Daoy (cell line): ENCODE results near the gene NOTCH4. TPM values are rescaled to one million over a fixed set of nuclear protein-coding genes. Genes with fewer than 3 reads are reported as not detected.

Source experiments
- DNase-seq: peaks from one replicate; pipeline ENCODE4 v3.0.0-alpha.2; 2015; ENCODE audit warnings: low read depth
- total RNA-seq: library from RNA; depleted of rRNA; stranded (reverse); fragments of >200 nt; shearing (Covaris generic); gene quantifications from 2 replicates; pipeline ENCODE4 v1.2.3, GENCODE V29; 2014

The NOTCH4 gene
- total RNA-seq, 1 experiment from 2014 or later, result 2.3 TPM

DNA sequence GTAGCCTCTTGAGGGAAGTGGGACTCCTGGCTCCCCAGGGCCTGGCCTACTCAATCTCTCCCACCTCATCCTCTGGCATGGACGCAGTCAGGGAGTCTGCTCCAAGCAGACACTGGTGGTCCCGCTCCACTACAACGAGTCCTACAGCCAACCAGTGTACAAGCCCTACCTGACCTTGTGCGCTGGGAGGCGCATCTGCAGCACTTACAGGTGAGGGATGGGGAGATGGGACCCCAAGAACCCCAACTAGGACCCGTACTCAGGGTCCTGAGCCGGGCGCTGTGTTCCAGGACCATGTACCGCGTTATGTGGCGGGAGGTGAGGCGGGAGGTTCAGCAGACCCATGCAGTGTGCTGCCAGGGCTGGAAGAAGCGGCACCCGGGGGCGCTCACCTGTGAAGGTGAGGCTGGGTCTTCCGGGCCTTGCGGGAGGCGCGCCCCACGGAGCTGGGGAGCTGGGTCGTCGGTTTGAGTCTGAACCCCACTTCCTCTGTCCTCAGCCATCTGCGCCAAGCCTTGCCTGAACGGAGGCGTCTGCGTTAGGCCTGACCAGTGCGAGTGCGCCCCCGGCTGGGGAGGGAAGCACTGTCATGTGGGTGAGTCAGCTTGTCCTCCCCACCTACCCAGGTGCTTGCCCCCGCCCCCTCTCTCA, 57.3 kb downstream of the NOTCH4 start:
- no peak for DNase-seq

DNA sequence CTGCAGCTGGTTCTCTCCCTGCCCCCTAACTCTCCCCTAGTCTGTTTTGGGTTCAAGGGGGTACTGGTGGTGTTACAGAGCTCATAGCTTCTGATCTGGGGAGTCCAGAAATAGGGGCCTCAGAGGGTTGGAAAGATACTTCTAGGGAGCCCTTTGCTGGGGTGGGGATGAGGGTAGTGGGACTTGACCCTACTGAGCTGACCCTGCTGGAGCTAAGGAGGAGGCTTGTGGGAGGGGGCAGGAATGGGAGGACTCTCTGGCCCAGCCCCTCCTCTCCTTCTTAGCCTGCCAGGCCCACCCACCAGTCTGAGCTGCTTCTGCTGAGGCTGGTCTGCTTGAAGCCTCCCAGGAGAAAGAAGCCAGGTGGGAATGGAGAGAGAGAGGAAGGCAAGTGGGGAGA, 59.6 kb downstream of the NOTCH4 start, which contains the start of gene EGFL8:
TSS of gene EGFL8 (plus strand) at position 301 of the 400 bp plus-strand sequence. CDS start 1,571 bp downstream, outside the sequence.
- no peak for DNase-seq

DNA sequence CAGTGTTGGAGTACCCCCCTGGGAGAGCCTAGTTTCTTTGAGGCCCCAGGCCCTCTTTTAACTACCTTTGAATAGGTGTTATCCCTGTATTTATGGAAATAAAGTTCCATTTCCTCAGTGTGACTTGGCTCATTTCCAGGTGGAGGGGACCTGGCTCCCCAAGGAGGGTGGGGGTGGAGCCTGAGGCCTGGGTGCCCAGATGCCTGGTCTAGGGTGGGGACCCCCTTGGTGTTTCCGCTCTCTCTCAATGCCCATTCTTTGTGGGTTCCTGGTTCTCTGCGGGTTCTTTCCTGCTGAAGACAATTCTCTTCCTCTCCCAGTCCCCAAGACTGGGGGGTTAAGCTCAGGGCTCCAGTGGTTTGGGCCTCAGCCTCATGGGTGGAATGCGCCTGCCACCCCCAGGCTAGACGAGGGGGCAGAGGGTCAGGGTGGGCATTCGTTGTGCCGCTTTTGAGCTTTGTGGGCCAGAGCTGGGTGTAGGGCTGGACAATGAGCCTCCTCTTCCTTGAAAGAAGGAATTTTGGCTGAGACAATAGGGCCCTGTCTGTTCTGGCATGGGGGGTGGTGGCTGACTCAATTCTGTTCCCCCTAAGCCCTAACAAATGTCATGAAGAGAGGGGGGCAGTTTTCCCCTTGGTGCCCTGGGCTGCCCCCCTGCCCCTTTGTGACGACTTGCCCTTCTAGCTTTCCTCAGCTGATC, 60.2 kb downstream of the NOTCH4 start:
- no peak for DNase-seq

DNA sequence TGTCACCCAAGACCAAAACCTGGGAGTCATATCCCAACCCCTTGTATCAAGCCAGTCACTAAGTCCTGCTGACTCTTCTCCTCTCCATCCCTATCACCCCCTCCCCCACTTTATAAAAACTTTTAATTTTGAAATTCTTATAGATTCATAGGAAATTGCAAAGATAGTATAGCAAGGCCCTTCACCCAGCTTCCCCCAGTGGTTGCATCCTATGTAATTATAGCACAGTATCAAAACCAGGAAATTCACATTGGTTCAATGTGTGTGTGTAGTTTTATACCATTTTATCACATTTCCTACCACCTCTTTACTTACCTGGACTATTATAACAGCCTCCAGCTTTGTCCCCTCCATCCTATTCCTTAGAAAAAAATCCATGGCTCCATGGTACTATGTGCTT, 65.8 kb downstream of the NOTCH4 start:
- no peak for DNase-seq

DNA sequence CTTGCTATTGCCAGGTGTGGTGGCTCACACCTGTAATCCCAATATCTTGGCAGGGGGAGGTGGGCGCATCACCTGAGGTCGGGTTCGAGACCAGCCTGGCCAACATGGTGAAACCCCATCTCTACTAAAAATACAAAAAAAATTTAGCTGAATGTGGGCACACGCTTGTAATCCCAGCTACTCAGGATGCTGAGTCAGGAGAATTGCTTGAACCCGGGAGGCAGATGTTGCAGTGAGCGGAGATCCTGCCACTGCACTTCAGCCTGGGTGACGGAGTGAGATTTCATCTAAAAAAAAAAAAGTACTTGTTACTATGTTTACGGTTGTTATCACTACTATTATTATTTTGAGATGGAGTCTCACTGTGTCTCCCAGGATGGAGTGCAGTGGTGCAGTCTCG, 67.0 kb downstream of the NOTCH4 start:
- DNase-seq, result no peak

DNA sequence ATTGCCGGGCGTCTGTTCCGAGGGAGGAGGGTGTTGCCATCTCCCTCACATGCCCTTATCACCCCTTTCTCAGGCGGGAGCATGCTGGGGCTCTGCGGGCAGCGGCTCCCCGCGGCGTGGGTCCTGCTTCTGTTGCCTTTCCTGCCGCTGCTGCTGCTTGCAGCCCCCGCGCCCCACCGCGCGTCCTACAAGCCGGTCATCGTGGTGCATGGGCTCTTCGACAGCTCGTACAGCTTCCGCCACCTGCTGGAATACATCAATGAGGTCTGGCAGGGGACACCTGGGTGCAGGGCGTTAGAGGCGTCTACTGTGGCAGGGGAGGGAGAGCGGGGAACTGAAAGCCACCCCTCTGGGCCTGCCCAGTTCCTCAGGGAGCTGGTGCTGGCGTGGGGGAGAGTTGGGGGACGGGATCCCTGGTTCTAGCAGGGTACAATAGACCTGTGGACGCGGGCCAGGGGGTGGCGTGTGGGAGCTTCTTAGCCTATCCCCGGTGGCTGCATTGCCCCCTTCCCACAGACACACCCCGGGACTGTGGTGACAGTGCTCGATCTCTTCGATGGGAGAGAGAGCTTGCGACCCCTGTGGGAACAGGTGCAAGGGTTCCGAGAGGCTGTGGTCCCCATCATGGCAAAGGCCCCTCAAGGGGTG, 69.2 kb downstream of the NOTCH4 start:
- DNase-seq, result peak; percentile 75

DNA sequence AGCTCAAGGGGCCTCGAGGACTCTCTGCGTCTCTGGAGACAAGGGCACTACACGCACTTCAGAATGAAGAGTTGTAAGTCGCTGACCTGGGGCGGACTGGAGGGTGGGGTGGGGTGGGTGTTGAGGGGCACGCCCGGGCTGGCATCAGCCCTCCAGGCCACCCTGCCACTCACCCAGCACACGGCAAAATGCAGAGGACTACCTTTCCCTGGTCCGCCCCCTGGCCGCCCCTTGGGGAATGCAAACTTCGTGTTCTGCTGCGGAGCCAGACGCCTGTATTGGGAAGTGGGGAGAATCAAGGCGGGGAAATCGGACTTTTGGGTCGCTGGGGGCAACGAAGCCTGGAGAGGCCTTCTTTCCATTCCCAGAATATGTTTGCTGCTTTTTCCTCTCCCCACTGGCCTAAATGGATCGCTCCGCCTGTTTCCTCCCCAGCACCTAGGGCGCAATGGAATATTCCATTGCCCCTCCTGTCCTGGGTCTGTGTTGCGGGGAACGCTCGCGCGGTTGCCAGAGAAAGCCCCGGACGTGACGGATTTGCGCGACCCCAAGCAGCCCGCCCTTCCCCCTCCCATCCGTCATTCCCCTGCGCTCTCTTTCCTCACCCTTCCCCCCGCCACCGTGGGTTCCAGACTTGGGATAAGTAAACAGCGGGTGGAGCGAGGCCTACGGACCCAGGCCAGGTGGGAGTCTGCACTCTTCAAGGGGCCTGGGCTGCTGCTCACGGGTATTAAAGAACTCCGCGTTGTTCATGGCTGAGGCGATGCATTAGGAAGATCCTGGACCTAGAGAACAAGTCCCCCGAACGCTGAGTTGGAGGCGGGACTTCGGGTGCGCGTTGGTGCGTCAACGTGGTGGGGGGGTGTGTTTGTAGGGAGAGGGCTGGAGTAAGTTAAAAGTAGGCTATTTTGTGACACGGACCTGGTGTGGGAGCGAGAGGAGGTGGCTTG, 70.0 kb downstream of the NOTCH4 start, which contains the start of gene PPT2:
TSS of gene PPT2 (plus strand) at position 578 of the 950 bp plus-strand sequence. CDS start 454 bp downstream, outside the sequence.
- DNase-seq, result peak; percentile 93

DNA sequence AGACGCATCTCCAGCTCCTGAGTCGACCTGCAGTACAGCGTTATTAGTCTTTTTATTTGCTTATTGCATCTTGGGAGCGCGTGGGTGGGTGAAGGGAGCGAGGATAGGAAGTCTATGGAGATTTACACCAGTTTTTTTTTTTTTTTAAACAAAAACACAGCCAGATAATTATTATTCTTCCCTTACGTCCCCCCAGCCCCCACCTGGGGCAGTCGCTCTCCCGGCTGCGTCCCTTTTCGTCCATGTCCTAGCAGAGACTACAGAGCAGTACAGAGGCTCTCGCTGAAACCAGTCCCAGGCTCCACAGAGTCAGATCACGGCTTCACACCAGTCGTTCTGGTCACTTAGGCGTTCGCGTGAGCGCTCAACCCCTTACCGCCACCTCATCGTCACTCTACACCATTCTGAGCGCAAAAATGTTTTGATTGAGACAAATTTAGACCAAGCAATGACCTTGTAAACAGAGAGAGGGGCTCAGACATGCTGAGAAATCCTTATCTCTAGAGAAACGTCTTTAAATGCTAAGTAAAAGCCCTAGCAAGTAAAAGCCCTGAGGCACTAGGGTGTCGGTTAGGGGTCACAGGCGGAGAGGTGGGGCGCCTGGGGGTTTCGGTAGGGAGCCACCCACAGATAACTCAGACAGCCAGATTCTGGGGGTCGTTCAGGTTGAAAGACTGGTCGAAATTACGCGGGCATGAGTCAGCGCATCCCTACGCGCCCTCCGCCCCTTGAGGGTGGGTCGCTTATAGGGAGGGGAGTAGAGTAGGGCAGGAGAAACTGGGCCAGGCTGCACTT, 70.9 kb downstream of the NOTCH4 start:
- peak; percentile 76 for DNase-seq

DNA sequence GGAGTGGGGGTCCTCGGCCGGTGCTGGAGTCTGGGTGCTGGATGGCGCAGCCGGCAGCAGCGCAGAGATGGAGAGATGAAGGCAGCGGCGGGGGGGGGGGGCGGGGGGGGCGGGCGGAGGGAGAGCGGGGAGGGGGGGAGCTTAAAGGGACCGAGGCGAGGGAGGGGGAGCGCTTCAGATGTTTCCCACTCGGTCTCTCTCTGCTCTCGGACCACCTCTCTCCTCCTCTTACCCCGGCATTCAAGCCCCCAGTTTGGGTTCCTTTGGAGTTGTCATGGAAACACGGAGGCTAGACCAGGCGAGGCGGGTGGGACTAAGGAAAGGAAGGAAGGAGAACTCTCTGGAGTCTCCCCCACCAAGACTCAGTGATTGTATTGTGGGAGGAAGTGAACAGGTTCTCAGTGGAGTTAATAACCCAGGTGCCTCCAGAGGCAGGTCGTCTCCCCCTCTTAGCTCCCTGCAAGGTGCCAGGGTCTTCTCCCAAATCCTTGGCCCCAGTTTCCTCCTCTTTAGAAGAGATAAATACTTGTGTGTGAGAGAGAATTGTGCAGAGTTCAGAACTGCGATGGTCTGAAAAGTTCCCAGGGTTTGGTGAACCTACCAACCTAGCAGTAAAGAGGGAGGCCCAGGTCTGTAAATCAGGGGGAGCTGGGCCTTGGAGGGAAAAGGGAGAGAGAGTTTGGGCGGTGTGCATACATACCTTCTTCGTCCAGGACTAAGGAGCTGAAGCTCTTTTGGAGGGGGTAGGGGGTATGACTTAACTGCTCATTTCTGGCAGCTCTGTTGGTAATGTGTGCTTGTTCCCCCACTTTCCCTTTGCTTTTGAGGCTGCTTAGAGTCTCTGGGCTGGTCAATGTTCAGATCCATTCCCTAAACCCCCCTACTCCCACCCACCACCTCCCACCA, 71.8 kb downstream of the NOTCH4 start, which contains the start of gene PRRT1:
TSS of gene PRRT1 (minus strand) at position 77 of the 906 bp plus-strand sequence. CDS start 112 bp downstream, outside the sequence.
- no peak for DNase-seq

DNA sequence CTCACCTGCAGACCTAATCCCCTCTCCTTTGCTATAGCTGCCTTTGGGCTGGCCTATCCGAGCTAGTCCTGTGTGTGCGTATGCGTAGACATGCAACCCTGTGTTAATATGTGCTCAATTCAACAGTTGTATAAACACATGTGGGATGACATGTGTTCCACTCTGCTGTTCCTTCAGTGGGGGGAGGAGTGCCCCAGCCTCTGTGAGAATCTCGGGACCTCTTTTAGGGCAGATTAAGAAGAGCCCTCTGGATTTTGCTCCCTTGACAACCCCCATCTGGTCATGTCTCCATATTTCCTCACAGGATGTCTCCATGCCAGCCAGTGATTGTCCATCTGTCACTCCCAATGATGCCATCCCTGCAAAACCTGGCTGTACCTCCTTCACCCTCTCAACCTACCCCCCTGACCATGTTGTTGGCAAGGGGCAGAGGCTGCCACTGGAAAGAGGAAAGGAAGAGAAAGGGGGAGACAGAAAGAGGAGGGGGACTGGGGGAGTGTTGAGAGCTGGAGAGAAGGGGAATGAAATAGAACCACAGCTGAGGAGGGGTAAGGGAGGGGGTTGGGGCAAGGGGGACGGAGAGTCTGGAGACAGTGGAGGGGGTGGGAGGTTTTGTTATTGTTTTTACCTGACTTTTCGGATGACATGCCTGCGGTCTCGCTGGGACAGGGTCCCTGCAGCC, 72.5 kb downstream of the NOTCH4 start:
- DNase-seq, result no peak

DNA sequence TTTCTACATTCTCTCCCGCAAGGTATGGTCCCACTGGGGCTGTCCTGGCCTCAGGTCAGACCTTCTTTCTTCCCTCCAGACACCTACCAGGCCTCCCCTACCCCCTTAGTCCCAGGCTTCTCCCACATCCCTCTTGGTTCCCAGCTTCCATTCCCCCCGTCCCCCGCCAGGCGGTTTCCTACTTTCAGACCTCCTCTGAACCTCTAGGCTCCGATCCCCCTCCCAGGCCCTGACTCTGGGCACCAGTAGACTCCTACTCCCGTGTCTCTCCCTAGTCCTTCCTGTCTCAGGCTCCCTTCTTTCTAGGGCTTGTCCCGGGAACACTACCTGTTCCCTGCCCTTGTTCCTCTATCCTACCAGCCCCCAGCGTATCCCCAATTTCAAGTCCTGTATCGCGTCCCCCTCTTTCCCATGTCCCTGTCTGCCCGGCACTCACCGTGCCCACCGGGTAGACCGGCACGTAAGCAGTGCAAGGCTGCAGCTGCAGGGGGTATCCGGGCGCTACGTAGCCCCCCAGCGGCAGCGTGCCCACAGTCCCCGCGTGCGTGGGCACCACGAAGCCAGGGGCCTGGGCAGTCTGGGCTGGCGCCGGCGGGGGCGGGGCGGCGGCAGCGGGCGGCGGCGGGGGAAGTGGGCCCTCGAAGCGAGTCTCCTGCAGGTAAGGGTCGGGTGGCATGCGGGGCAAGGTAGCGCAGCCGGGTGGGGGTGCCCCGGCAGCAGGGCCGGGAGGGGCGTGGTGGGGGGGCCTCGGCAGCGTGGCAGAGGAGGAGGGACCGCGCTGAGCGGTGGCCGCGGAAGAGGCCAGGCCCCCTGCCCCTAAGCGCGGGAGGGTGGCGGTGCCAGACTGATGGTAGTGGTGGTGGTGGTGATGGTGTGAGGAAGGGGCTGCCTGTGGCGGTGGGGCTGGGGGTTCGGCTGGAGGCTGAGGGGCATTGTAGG, 73.7 kb downstream of the NOTCH4 start:
- DNase-seq, result no peak

DNA sequence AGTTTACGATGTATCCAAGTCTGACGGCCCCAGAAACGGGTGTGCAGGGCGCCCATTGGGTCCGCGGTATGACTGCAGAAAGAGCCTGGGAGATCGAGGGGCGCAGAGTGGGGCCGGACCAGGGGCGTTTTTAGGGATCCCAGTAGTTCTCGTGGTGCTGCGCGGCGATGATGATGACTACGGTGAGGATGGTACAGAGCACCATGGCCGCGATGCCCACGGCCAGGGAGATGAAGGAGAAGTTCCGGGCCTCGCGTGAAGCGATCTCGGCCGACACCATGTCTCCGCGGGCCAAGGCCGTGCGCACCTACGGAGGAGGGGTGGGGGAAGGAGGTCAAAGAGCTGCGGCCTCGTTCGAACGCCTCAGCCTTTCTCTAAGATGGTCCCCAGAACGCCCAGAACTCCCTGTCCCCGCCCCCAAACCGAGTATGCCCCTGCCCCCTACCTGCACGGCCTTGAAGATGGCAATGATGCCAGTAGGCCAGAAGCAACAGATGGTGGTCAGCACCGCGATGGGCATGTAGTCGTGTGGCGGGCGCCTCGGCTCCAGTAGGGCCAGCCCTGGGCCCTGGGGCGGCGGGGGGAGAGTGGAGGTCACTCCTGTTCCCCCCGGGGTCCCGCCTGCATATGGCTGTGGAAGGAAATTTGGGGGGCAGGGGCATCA, 74.6 kb downstream of the NOTCH4 start:
- DNase-seq, result no peak

DNA sequence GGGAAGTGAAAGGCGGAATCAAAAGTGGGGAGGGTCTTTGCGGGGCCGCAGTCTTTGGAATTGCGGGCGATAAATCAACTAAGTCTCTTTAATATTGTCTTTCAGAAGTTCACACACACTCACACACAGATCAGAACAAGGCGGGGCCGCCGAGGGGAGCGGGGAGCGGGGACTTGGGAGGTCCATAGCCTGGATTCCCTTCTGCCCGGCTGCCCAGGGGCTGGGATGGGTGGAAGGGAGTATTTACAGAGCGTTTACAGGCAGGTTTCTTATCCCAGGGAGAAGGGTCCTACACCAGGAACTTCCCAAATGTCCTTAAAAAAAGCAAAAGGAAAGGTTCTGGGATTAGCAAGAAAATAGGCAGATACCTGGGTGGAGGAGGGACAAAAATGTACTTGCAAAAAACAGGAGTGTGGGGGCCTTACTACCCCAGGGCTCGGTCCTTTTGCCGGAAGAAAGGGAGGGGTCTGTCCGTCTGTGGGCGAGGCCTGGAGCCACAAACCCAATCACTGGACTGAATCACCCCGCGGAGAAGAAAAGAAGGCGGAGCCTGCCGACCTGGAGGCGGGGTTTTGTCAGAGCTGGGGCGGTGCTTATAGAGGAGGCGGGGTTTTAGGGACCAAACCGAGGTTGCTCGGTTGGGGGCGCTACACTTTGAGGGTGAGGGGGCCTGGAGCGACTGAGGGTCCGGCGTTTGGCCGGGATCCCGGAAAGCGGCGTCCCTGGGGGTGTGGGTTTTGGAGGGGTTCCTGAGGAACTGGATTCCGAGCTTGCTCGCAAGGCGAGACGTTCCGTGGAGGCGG, 75.4 kb downstream of the NOTCH4 start:
- DNase-seq, result no peak

DNA sequence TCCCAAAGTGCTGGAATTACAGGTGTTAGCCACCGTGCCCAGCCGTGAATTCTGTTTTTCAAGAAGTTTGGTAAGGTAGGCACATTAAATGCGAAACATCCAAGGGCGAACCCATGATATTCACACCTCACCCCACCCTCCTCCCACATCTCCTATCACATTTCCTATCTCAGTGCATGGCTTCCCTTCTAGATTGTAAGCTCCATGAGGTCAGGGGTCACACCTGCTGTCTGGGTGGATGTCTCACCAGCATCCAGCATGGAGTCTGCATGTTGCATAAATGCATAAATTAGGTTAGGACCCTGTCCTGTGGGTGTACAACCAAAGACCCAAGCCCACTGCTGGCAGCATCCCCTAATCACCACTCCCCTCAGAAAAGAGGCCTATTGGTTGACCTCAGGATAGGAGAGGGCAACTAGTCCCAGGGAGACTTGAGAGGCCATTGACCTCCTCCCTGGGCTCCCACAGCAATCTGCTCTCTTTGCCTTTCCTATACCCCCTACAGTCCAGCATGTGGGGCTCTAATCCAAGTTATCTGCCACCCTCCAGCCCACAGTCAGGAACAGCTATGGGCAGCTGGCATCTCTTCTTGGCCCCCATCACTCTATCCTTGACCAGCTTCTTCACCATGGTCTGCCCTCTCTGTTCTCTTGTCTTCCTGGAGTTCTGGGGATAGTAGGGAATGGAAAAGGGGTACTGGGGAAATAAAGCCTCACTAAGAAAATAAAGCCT, 76.3 kb downstream of the NOTCH4 start:
- DNase-seq, result no peak

DNA sequence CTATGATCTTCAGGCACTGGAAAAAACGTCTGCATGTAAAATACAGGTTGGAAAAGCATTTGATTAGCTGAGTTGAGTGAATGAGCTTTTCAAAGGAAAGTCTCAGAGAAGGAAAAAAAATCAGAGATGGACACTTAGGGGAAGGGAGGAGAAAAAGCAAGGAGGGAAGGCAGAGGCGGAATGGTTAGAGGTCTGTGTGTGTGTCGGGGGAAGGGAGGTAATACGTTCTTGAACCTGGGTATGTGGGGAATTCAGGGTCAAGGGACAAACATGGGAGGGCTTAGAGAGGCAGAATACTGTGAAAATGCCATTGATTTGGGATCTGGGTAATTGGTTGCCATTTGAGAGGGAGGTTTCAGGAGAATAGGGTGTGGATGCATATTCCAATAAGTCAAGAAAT, 77.2 kb downstream of the NOTCH4 start:
- DNase-seq, result no peak

DNA sequence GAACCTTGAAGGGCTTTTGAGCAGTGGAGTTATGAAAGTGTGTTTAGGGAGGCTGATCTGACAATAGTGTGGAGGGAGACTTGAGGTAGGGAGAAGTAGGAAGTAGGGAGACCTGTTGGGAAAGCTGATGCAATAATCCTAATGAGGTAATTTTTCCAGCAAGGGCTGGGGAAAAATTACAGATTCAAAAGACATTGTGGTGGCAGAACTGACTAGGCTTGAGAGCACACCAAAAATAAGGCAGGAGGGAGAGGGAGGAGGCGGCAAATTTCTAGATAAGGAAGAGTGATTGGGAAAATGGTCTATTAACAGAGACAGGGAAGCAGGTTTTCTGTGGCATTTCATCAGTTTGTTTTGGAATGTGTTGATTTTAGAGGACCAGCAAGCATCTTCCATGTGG, 77.6 kb downstream of the NOTCH4 start:
- no peak for DNase-seq
